HepG2 (cell line): ENCODE results near the gene TNFAIP2. TPM values are rescaled to one million over a fixed set of nuclear protein-coding genes. Genes with fewer than 3 reads are reported as not detected.
A peak's percentile ranks its signal among the peaks of the same experiment; 100 is the strongest.

Experiments used
- CENPT ChIP-seq: sonication (generic); formaldehyde crosslinking; IDR thresholded peaks from 2 replicates; pipeline ENCODE4 v1.8.0; 2022; ENCODE audit warnings: low read depth, mild to moderate bottlenecking, moderate library complexity, missing genetic modification reagents
- MED1 ChIP-seq: sonication (generic); formaldehyde crosslinking; IDR thresholded peaks from 2 replicates; pipeline ENCODE4 v1.4.0; 2020; ENCODE audit warnings: missing genetic modification reagents
- MYC ChIP-seq: sonication (generic); formaldehyde crosslinking; IDR thresholded peaks from 2 replicates; pipeline ENCODE4 v1.9.0; 2021; ENCODE audit warnings: missing genetic modification reagents, borderline replicate concordance
- SPEN ChIP-seq: sonication (generic); formaldehyde crosslinking; IDR thresholded peaks from 2 replicates; pipeline ENCODE4 v1.5.1; 2020; ENCODE audit warnings: low read depth, mild to moderate bottlenecking, missing genetic modification reagents
- TGIF2 ChIP-seq: IDR thresholded peaks from 2 replicates; pipeline ENCODE4 v1.6.1; 2016; ENCODE audit warnings: control low read depth, missing compliant biosample characterization
- ZNF225 ChIP-seq: sonication (generic); formaldehyde crosslinking; IDR thresholded peaks from 2 replicates; pipeline ENCODE4 v1.4.0; 2020; ENCODE audit warnings: mild to moderate bottlenecking, missing genetic modification reagents
- polyA plus RNA-seq, 8 experiments: library from polyadenylated mRNA; depleted of rRNA in 3 of 8; stranded (reverse) in 7 of 8; unstranded in 1 of 8; fragments of >200 nt; fragmentation: Illumina TruSeq in 4 of 8; extraction: Trizol in 4 of 8; gene quantifications; 2 replicates each; pipeline versions ENCODE4 v1.2.1 to v1.2.3, GENCODE V29; 2011 to 2016; ENCODE audit warnings: low read depth in 4 of 8, missing spikeins in 1 of 8, mixed read lengths in 1 of 8; ENCODE audit not compliant: insufficient read depth in 1 of 8
- total RNA-seq, 5 experiments: library from RNA; depleted of rRNA; stranded (reverse); fragments of >200 nt; fragmentation: Illumina TruSeq; extraction: Trizol; gene quantifications; 2 replicates each; pipeline ENCODE4 v1.2.3, GENCODE V29; 2016; ENCODE audit warnings: low read depth in 1 of 5
- TF ChIP-seq, protein P1 (sequence below): IDR thresholded peaks from 2 replicates; pipeline ENCODE4 v1.6.1; 2016; ENCODE audit warnings: low read depth, borderline replicate concordance
- TF ChIP-seq, protein P2 (sequence below), 2 experiments: fragments of 450-650 bp in 1 of 2; sonication (generic) in 1 of 2; formaldehyde crosslinking in 1 of 2; IDR thresholded peaks; 2 replicates each; pipeline versions ENCODE4 v1.6.1 to v1.8.0; 2016 to 2022; ENCODE audit warnings: antibody characterized with exemption in 1 of 2, mild to moderate bottlenecking in 1 of 2, missing genetic modification reagents in 1 of 2
- TF ChIP-seq, protein P3 (sequence below): sonication (generic); formaldehyde crosslinking; IDR thresholded peaks from 2 replicates; pipeline ENCODE4 v1.5.0; 2020; ENCODE audit warnings: missing genetic modification reagents
- TF ChIP-seq, protein P4 (sequence below): sonication (generic); formaldehyde crosslinking; IDR thresholded peaks from 2 replicates; pipeline ENCODE4 v1.8.0; 2022; ENCODE audit warnings: missing genetic modification reagents, mild to moderate bottlenecking, borderline replicate concordance

Gene TNFAIP2
- total and polyA plus RNA-seq, 2 of the 13 experiments (the other 11 are each of a cell fraction or from before 2014, with no cell fraction given): 0.46 to 1.5 TPM

DNA sequence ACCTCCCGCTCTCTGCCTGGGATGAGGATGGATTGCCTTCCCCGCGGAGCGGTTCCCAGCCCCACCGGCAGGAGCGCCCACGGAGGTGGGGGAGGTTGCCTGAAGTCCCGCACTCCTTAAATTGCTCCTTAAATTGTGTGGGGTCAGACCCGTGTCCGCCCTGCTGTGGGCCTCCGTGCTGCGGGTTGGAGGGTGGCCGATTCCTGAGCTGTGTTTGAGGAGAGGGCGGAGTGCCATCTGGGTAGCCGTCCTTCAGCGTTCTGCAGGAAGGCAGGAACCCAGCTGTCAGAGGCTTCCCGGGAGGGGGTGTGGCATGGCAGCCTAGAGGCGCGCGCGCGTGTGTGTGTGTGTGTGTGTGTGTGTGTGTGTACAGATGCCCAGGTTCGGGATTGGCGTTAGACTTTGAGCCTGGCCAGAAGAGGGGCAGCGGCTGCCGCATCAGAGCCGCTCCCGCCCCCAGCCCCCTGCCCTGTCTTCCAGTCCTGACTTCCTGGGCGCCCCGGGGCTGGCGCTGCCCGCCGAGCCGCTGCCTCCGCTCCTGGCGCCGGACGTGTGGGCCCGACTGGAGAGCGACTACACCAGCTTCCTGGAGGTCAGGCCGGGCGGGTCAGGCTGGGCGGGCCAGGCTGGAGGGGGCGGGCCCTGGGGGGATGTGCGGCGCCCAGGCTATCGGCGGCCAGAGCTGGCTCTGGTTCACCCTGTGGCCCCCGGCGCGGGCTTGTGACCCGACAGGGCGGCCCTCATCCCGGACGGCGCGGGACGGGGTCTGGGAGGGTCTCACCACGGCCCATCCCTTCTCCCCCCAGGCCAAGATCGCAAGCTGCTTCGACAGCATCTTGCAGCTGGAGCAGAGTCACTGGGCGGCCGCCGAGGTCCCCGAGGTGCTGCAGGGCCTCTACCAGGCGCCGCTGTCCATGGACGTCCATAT, 19.5 kb upstream of the TNFAIP2 start (continued):
- TF ChIP-seq, protein P1, sequence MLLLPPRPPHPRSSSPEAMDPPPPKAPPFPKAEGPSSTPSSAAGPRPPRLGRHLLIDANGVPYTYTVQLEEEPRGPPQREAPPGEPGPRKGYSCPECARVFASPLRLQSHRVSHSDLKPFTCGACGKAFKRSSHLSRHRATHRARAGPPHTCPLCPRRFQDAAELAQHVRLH (CRISPR knock-in tag): 0 out of 2 replicates have a peak, but pooled peaks have one; percentile 23
- peak; percentile 60; the same call in 1 of the 2 replicates for TF ChIP-seq SPEN (CRISPR knock-in tag)
- no peak; the same call in 1 of the 2 replicates for TF ChIP-seq CENPT (CRISPR knock-in tag)
- TF ChIP-seq, protein P2, sequence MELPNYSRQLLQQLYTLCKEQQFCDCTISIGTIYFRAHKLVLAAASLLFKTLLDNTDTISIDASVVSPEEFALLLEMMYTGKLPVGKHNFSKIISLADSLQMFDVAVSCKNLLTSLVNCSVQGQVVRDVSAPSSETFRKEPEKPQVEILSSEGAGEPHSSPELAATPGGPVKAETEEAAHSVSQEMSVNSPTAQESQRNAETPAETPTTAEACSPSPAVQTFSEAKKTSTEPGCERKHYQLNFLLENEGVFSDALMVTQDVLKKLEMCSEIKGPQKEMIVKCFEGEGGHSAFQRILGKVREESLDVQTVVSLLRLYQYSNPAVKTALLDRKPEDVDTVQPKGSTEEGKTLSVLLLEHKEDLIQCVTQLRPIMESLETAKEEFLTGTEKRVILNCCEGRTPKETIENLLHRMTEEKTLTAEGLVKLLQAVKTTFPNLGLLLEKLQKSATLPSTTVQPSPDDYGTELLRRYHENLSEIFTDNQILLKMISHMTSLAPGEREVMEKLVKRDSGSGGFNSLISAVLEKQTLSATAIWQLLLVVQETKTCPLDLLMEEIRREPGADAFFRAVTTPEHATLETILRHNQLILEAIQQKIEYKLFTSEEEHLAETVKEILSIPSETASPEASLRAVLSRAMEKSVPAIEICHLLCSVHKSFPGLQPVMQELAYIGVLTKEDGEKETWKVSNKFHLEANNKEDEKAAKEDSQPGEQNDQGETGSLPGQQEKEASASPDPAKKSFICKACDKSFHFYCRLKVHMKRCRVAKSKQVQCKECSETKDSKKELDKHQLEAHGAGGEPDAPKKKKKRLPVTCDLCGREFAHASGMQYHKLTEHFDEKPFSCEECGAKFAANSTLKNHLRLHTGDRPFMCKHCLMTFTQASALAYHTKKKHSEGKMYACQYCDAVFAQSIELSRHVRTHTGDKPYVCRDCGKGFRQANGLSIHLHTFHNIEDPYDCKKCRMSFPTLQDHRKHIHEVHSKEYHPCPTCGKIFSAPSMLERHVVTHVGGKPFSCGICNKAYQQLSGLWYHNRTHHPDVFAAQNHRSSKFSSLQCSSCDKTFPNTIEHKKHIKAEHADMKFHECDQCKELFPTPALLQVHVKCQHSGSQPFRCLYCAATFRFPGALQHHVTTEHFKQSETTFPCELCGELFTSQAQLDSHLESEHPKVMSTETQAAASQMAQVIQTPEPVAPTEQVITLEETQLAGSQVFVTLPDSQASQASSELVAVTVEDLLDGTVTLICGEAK (IDR thresholded peaks at IDR 0.05): no peak
- TF ChIP-seq, protein P2 (CRISPR knock-in tag; IDR thresholded peaks at IDR 0.05): no peak
- TF ChIP-seq, protein P3, sequence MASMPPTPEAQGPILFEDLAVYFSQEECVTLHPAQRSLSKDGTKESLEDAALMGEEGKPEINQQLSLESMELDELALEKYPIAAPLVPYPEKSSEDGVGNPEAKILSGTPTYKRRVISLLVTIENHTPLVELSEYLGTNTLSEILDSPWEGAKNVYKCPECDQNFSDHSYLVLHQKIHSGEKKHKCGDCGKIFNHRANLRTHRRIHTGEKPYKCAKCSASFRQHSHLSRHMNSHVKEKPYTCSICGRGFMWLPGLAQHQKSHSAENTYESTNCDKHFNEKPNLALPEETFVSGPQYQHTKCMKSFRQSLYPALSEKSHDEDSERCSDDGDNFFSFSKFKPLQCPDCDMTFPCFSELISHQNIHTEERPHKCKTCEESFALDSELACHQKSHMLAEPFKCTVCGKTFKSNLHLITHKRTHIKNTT: no peak; the same call in 1 of the 2 replicates
- TF ChIP-seq MED1 (CRISPR knock-in tag): peak; percentile 83
- TF ChIP-seq TGIF2 (CRISPR knock-in tag): peak; percentile 65; the same call in 1 of the 2 replicates
- TF ChIP-seq MYC (CRISPR knock-in tag): peak; percentile 65
- TF ChIP-seq, protein P4, sequence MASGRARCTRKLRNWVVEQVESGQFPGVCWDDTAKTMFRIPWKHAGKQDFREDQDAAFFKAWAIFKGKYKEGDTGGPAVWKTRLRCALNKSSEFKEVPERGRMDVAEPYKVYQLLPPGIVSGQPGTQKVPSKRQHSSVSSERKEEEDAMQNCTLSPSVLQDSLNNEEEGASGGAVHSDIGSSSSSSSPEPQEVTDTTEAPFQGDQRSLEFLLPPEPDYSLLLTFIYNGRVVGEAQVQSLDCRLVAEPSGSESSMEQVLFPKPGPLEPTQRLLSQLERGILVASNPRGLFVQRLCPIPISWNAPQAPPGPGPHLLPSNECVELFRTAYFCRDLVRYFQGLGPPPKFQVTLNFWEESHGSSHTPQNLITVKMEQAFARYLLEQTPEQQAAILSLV (CRISPR knock-in tag): no peak
- TF ChIP-seq ZNF225: no peak
